Pancreas (tissue), 10 donors: ENCODE measurements around the gene CDK14. TPM values are rescaled to one million over a fixed set of nuclear protein-coding genes. Genes with fewer than 3 reads are reported as not detected.

ENCODE experiments used
- ATAC-seq, 4 donors: fragments of 200-7000 bp; cut with Tn5 transposase; one replicate each; pipeline versions ENCODE4 v1.8.0 to v1.9.1; 2020; ENCODE audit warnings: mild to moderate bottlenecking in 4 of 4, moderate library complexity in 4 of 4
- DNase-seq, 6 donors: peaks; one replicate each; pipeline ENCODE4 v3.0.0-alpha.2; 2020
- FAIRE-seq: peaks from 2 replicates; lab custom pipeline; 2012; peaks lifted over from hg19 to GRCh38; lab: Jason Lieb, UNC
- H3K27ac ChIP-seq, 4 donors: fragments of 200-600 bp; sonication (generic); 1 replicate in 3 of 4; 2 replicates in 1 of 4; pipeline versions ENCODE4 v1.5.0 to v1.8.0; 2020
- H3K27me3 ChIP-seq, 4 donors: fragments of 200-600 bp; one replicate each; pipeline ENCODE4 v1.8.0; 2021
- H3K36me3 ChIP-seq, 3 donors: fragments of 200-600 bp; sonication (generic) in 1 of 3; one replicate each; pipeline versions ENCODE4 v1.5.0 to v1.8.0; 2020 to 2021
- H3K4me1 ChIP-seq, 3 donors: fragments of 200-600 bp; one replicate each; pipeline ENCODE4 v1.8.0; 2021
- H3K4me3 ChIP-seq, 4 donors: fragments of 200-600 bp; sonication (generic) in 2 of 4; one replicate each; pipeline versions ENCODE4 v1.5.0 to v1.8.0; 2020 to 2021
- H3K9me3 ChIP-seq, 4 donors: fragments of 200-600 bp; one replicate each; pipeline ENCODE4 v1.8.0; 2021
- CTCF ChIP-seq, 4 donors: fragments of 200-600 bp; sonication (generic) in 3 of 4; IDR thresholded peaks; one replicate each; pipeline versions ENCODE4 v1.5.0 to v1.8.0; 2021; ENCODE audit warnings: antibody characterized with exemption in 4 of 4
- WGBS, 2 donors: extraction: QIAGEN DNeasy Blood & Tissue Kit; methylation state at CpG; one replicate each; pipeline ENCODE4 v1.1.7; 2013; 5-methylcytosine and 5-hydroxymethylcytosine counted together
- intact Hi-C, 3 donors: fragments of 100-400 bp; cut with DNase I; formaldehyde crosslinking; loops; one replicate each; pipeline versions ENCODE4 v1.11.1 to v1.14.2; 2022
- polyA plus RNA-seq, 2 donors: library from polyadenylated mRNA; stranded (reverse); fragments of 200-250 nt; gene quantifications; one replicate each; pipeline ENCODE4 v1.2.3, GENCODE V29; 2013
- total RNA-seq, 6 donors: library from RNA; stranded (reverse); fragmentation: NEBNext Ultra II Directional in 4 of 6; extraction: Animal tissue kit (Norgen Biotek cat#: 25700) in 4 of 6; gene quantifications; one replicate each; pipeline versions ENCODE4 v1.2.1 to v1.2.4, GENCODE V29; 2021 to 2023
- donor health status: healthy with polysubstance abuse.
- donor health status: DM: no; HTN: no; CAD: no; lungs with moderate emphysema.
- donor health status: DM: no; HTN: no; CAD: no.
- donor health status: control.
- donor health status: control.
- donor health status: Bipolar disorder and iron deficiency.
- donor health status: DM: yes; HTN: yes; CAD: no.
- donor health status: DM: no; HTN: no; CAD: no.
- donor health status: DM: no; HTN: no; CAD: no.
- donor health status: DM: yes; HTN: yes; CAD: no.

Gene CDK14
- total and polyA plus RNA-seq, 8 donors = 4.5 to 48.3 (median 24.7) TPM

GRCh38 chr7:90713628-90714027 lies 117.5 kb downstream of the CDK14 start:
- peaks cover 32 to 46% (median 34%) of the 10 kb centered on the region in 3 donors for H3K4me1 ChIP-seq
- FAIRE-seq = no peak
- H3K9me3 ChIP-seq = no peaks in the 10 kb centered on the region
- no peaks in the 10 kb centered on the region for H3K27me3 ChIP-seq
- intact Hi-C loops = no loop called here
- H3K27ac ChIP-seq = peak overlapping the region in 2 of 4 donors; percentile 21 to 30
- DNase-seq = no peak
- 18 to 31% methylated on average over 1 of the region's 1 CpG for WGBS, 2 donors
- no peak overlapping the region for H3K4me3 ChIP-seq
- no peaks in the 10 kb centered on the region for H3K36me3 ChIP-seq
- no peak for TF ChIP-seq CTCF (IDR thresholded peaks at IDR 0.05)
- no peak for ATAC-seq

GRCh38 chr7:90715067-90715466 lies 118.9 kb downstream of the CDK14 start:
- Histone ChIP-seq H3K4me3 (no peak overlapping the region), H3K27me3 (no peaks in the 10 kb centered on the region), H3K36me3 (no peaks in the 10 kb centered on the region), H3K27ac (peak overlapping the region in 1 of 4 donors; percentile 30), H3K9me3 (no peaks in the 10 kb centered on the region), H3K4me1 (peaks cover 35 to 50% (median 47%) of the 10 kb centered on the region in 3 donors)
- DNase-seq = no peak
- intact Hi-C loops = no loop called here
- ATAC-seq = no peak
- no peak for FAIRE-seq
- TF ChIP-seq CTCF (IDR thresholded peaks at IDR 0.05) = no peak
- WGBS, 2 donors = 77 to 87% methylated on average over 2 of the region's 2 CpGs

- Histone ChIP-seq H3K27me3 (no peaks in the 10 kb centered on the region), H3K4me3 (peak overlapping the region in 1 of 4 donors; percentile 3), H3K36me3 (no peaks in the 10 kb centered on the region), H3K9me3 (no peaks in the 10 kb centered on the region), H3K4me1 (peaks cover 54 to 57% (median 56%) of the 10 kb centered on the region in 3 donors), H3K27ac (peak overlapping the region; percentile 41 to 87 (median 72))
- FAIRE-seq (no peak), ATAC-seq (peak; percentile 69 to 85 (median 79)), DNase-seq (peak in 3 of 6 donors; percentile 34 to 63 (median 43))
- TF ChIP-seq CTCF (IDR thresholded peaks at IDR 0.05) = no peak
- 7 to 11% methylated on average over 5 of the region's 5 CpGs for whole genome bisulfite sequencing, 2 donors
- intact Hi-C loops = no loop called here
Measured at GRCh38 chr7:90717296-90718060, 121.4 kb downstream of the CDK14 start.

GRCh38 chr7:90719155-90719554 lies 123.0 kb downstream of the CDK14 start:
- no peaks in the 10 kb centered on the region for H3K36me3 ChIP-seq
- no peak for FAIRE-seq

More at GRCh38 chr7:90719155-90719554, 123.0 kb downstream of the CDK14 start:
- no peak for DNase-seq
- no peaks in the 10 kb centered on the region for H3K9me3 ChIP-seq
- peak in 1 of 4 donors; percentile 14 for ATAC-seq
- TF ChIP-seq CTCF (IDR thresholded peaks at IDR 0.05) = no peak
- H3K27me3 ChIP-seq = no peaks in the 10 kb centered on the region
- H3K4me1 ChIP-seq = peaks cover 47 to 60% (median 58%) of the 10 kb centered on the region in 3 donors
- H3K27ac ChIP-seq = peak overlapping the region; percentile 3 to 87 (median 72)
- H3K4me3 ChIP-seq = no peak overlapping the region
- intact Hi-C loops = no loop called here
- WGBS, 2 donors = 21 to 23% methylated on average over 3 of the region's 3 CpGs
